MCF 10A (cell line): Measurements from ENCODE around the gene MAZ. TPM values are rescaled to one million over a fixed set of nuclear protein-coding genes. Genes with fewer than 3 reads are reported as not detected.
A peak's percentile ranks its signal among the peaks of the same experiment; 100 is the strongest.

Experiments used
- BruUV-seq: library from RNA; stranded (reverse); fragments of 400-500 nt; replicated peaks from 2 replicates; lab custom pipeline; 2021; lab: Mats Ljungman, UMichigan
- CTCF ChIA-PET: fragments of 300-600 bp; sonication (Branson Sonifier 250); formaldehyde crosslinking; extraction: SDS; loops from one replicate; lab custom pipeline; 2021; ENCODE audit warnings: antibody characterized with exemption, inconsistent platforms; lab: Yijun Ruan, JAX
- POLR2A ChIA-PET: fragments of 300-600, 350-650 bp; sonication (Branson Sonifier 250); formaldehyde crosslinking; extraction: SDS; loops from one replicate; lab custom pipeline; 2020; ENCODE audit warnings: antibody characterized with exemption, inconsistent platforms; lab: Yijun Ruan, JAX
- DNase-seq: peaks from one replicate; pipeline ENCODE4 v3.0.0-alpha.2; 2018; ENCODE audit not compliant: unreplicated experiment
- H3K27ac Mint-ChIP-seq: one replicate; pipeline ENCODE4 v1.8.0; 2022; ENCODE audit warnings: mild to moderate bottlenecking, low read depth, mixed read lengths; ENCODE audit not compliant: unreplicated experiment
- H3K27me3 Mint-ChIP-seq: one replicate; pipeline ENCODE4 v1.8.0; 2022; ENCODE audit warnings: mixed read lengths; ENCODE audit not compliant: insufficient read depth, unreplicated experiment
- H3K36me3 Mint-ChIP-seq: one replicate; pipeline ENCODE4 v1.8.0; 2022; ENCODE audit warnings: mild to moderate bottlenecking, moderate library complexity, mixed read lengths; ENCODE audit not compliant: insufficient read depth, unreplicated experiment
- H3K4me1 Mint-ChIP-seq: one replicate; pipeline ENCODE4 v1.8.0; 2022; ENCODE audit warnings: mixed read lengths; ENCODE audit not compliant: insufficient read depth, unreplicated experiment
- H3K4me3 Mint-ChIP-seq: one replicate; pipeline ENCODE4 v1.8.0; 2022; ENCODE audit warnings: mild to moderate bottlenecking, moderate library complexity, mixed read lengths; ENCODE audit not compliant: unreplicated experiment
- H3K9me3 Mint-ChIP-seq: one replicate; pipeline ENCODE4 v1.8.0; 2022; ENCODE audit warnings: mixed read lengths; ENCODE audit not compliant: unreplicated experiment
- CTCF ChIP-seq: fragments of 200-600 bp; IDR thresholded peaks from one replicate; pipeline ENCODE4 v1.8.0; 2022; ENCODE audit warnings: antibody characterized with exemption, mild to moderate bottlenecking; ENCODE audit not compliant: unreplicated experiment
- intact Hi-C: fragments of 100-400 bp; cut with micrococcal nuclease; formaldehyde crosslinking; loops from 2 replicates; pipeline ENCODE4 v1.14.1; 2022
- total RNA-seq: library from RNA; stranded (reverse); gene quantifications from 2 replicates; pipeline ENCODE4 v1.2.3, GENCODE V29; 2022

Gene MAZ
- total RNA-seq, 1 experiment from 2014 or later = 185 TPM

GRCh38 chr16:29815032-29815721 is 8.8 kb downstream of the MAZ start:
- TF ChIP-seq CTCF = no peak
- BruUV-seq = no TSS peak
- ChIA-PET POLR2A (interaction anchor here (0.5 to 7.9 kb wide), 16 partner anchors 8 to 843 kb away, joined by 3 to 120 read pairs (median 4); partner anchors contain the start of genes ASPHD1, FBRS, HIRIP3 and KCTD13), CTCF (interaction anchor here (0.7 to 5.9 kb wide), 8 partner anchors 7 to 182 kb away, joined by 3 to 50 read pairs (median 4); partner anchors contain the start of gene MAZ)
- no peaks in the 10 kb centered on the region for H3K27me3 Mint-ChIP-seq
- intact Hi-C loops = no loop called here
- peak overlapping the region; percentile 94 for H3K27ac Mint-ChIP-seq
- peaks cover 47% of the 10 kb centered on the region for H3K4me1 Mint-ChIP-seq
- H3K9me3 Mint-ChIP-seq = no peaks in the 10 kb centered on the region
- H3K4me3 Mint-ChIP-seq = peak overlapping the region; percentile 89
- no peak for DNase-seq
- H3K36me3 Mint-ChIP-seq = peaks cover 31% of the 10 kb centered on the region

- peak; percentile 98 for DNase-seq
- POLR2A ChIA-PET = interaction anchor here (0.5 to 7.9 kb wide), 21 partner anchors 8 to 842 kb away, joined by 3 to 120 read pairs (median 4); partner anchors contain the start of genes ASPHD1, FBRS, HIRIP3 and KCTD13
- intact Hi-C loops = loop anchor here (1.0 to 2.0 kb wide), 2 partner anchors 26 to 115 kb away; partner anchors contain the start of gene KIF22
- CTCF ChIA-PET = interaction anchor here (0.6 to 5.9 kb wide), 14 partner anchors 8 to 237 kb away, joined by 3 to 50 read pairs (median 4); partner anchors contain the start of gene MAZ
- Mint-ChIP-seq H3K9me3 (no peaks in the 10 kb centered on the region), H3K4me1 (peaks cover 38% of the 10 kb centered on the region), H3K36me3 (peaks cover 30% of the 10 kb centered on the region), H3K27ac (peak within 1 kb of the TSS; percentile 94), H3K27me3 (no peaks in the 10 kb centered on the region), H3K4me3 (peak within 1 kb of the TSS; percentile 89)
- TSS peak; percentile 22 for BruUV-seq
- TF ChIP-seq CTCF = peak; percentile 94
Measured at GRCh38 chr16:29815793-29816693, 9.7 kb downstream of the MAZ start, which contains the start of gene PAGR1. Gene PAGR1 (plus strand): TSS chr16:29816152. CDS start chr16:29816526, 374 bp downstream.

- Mint-ChIP-seq H3K36me3 (peaks cover 30% of the 10 kb centered on the region), H3K4me3 (peak overlapping the region; percentile 89), H3K27ac (peak overlapping the region; percentile 94), H3K9me3 (no peaks in the 10 kb centered on the region), H3K4me1 (peaks cover 31% of the 10 kb centered on the region), H3K27me3 (no peaks in the 10 kb centered on the region)
- ChIA-PET CTCF (interaction anchor here (0.6 to 5.9 kb wide), 16 partner anchors 9 to 989 kb away, joined by 3 to 50 read pairs (median 4); partner anchors contain the start of gene MAZ), POLR2A (interaction anchor here (0.7 to 7.9 kb wide), 12 partner anchors 7 to 601 kb away, joined by 3 to 120 read pairs (median 6); partner anchors contain the start of genes ALDOA, HIRIP3, KIF22 and MAZ)
- no TSS peak for BruUV-seq
- peak; percentile 64 for DNase-seq
- no peak for TF ChIP-seq CTCF
- intact Hi-C loops = loop anchor here (1.0 to 2.0 kb wide), 2 partner anchors 27 to 116 kb away; partner anchors contain the start of gene KIF22
Measured at GRCh38 chr16:29816694-29817441, 10.5 kb downstream of the MAZ start.
